Measurements from ENCODE around the gene SORBS1. TPM values are rescaled to one million over a fixed set of nuclear protein-coding genes. Genes with fewer than 3 reads are reported as not detected.

Gene SORBS1
- total RNA-seq, 1 experiment from 2014 or later = 39.9 TPM

- H3K27me3 Mint-ChIP-seq (ENCODE audit: low read depth) = no peaks in the 10 kb centered on the region; the same call in 1 of the 2 replicates
- no peaks in the 10 kb centered on the region for H3K4me1 Mint-ChIP-seq
These were observed 17.4 kb upstream of the SORBS1 start for GRCh38 chr10:95578619-95579018.

GRCh38 chr10:95574649-95575365 lies 13.6 kb upstream of the SORBS1 start:
- H3K36me3 Mint-ChIP-seq = no peaks in the 10 kb centered on the region
- ChIA-PET CTCF (interaction anchor here (0.5 to 0.6 kb wide), 2 partner anchors 23 to 144 kb away, joined by 3 read pairs; no protein-coding TSS in a partner anchor), POLR2A (no interaction called here)

More at GRCh38 chr10:95578619-95579018, 17.4 kb upstream of the SORBS1 start:
- no peak for ATAC-seq
- H3K4me3 Mint-ChIP-seq = no peak overlapping the region
- POLR2A ChIA-PET = no interaction called here
- no peak for DNase-seq (ENCODE audit: low spot score)
- TF ChIP-seq ESRRA (CRISPR knock-in tag; IDR thresholded peaks at IDR 0.05; ENCODE audit: borderline replicate concordance) (no peak), NFE2L1 (CRISPR knock-in tag; IDR thresholded peaks at IDR 0.05) (no peak), ATF6 (CRISPR knock-in tag; IDR thresholded peaks at IDR 0.05) (no peak), HMGA2 (CRISPR knock-in tag; IDR thresholded peaks at IDR 0.05) (no peak), MXD4 (CRISPR knock-in tag; IDR thresholded peaks at IDR 0.05; ENCODE audit: borderline replicate concordance) (no peak)
- no peaks in the 10 kb centered on the region for H3K9me3 Mint-ChIP-seq
- CTCF ChIA-PET = interaction anchor here (1.5 kb wide), 1 partner anchor 146 kb away, joined by 4 read pairs; no protein-coding TSS in a partner anchor
- H3K36me3 Mint-ChIP-seq = no peaks in the 10 kb centered on the region
- no peak overlapping the region for H3K27ac Mint-ChIP-seq

More at GRCh38 chr10:95574649-95575365, 13.6 kb upstream of the SORBS1 start:
- TF ChIP-seq ZNF138 (CRISPR knock-in tag; conservative IDR thresholded peaks at IDR 0.05) (no peak), NFE2L1 (CRISPR knock-in tag; IDR thresholded peaks at IDR 0.05) (no peak), FOXP4 (CRISPR knock-in tag; IDR thresholded peaks at IDR 0.05) (no peak), JAZF1 (CRISPR knock-in tag; IDR thresholded peaks at IDR 0.05) (no peak)
- TF ChIP-seq, protein P1, sequence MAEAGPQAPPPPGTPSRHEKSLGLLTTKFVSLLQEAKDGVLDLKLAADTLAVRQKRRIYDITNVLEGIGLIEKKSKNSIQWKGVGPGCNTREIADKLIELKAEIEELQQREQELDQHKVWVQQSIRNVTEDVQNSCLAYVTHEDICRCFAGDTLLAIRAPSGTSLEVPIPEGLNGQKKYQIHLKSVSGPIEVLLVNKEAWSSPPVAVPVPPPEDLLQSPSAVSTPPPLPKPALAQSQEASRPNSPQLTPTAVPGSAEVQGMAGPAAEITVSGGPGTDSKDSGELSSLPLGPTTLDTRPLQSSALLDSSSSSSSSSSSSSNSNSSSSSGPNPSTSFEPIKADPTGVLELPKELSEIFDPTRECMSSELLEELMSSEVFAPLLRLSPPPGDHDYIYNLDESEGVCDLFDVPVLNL (CRISPR knock-in tag; IDR thresholded peaks at IDR 0.05; ENCODE audit: borderline replicate concordance, low read depth) = no peak
- TF ChIP-seq, protein P2, sequence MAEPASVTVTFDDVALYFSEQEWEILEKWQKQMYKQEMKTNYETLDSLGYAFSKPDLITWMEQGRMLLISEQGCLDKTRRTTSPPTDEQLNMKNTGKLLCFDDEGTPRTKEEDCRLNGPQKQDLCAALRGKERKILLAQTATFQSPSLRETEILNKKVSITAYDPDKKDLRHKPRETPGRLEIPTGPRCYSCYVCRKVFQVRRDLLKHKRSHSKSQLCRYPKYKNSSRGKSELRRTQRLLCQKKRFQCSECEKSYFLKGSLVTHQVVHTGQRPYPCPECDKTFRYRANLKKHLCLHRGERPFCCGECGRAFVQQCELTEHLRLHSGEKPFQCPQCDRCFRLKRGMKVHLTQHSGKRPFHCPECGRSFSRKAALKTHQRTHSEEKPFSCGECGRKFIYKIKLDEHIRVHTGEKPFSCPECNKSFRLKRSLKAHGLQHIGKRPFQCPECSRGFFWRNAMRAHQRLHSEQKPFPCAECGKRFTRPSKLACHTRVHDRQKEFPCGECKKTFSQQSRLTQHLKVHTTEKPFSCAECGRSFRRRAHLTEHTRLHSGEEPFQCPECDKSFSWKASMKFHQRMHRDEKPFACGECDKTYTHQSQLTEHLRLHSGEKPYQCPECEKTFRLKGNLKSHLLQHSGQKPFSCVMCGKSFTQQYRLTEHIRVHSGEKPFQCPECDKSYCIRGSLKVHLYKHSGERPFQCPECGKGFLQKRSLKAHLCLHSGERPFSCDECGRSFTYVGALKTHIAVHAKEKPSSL (CRISPR knock-in tag; conservative IDR thresholded peaks at IDR 0.05) = no peak
- ATAC-seq (no peak), DNase-seq (ENCODE audit: low spot score) (no peak)
- H3K27me3 Mint-ChIP-seq (ENCODE audit: low read depth) = no peaks in the 10 kb centered on the region
- H3K4me1 Mint-ChIP-seq = peaks cover 4% of the 10 kb centered on the region; the same call in 1 of the 2 replicates
- no peaks in the 10 kb centered on the region for H3K9me3 Mint-ChIP-seq
- H3K27ac Mint-ChIP-seq = no peak overlapping the region
- H3K4me3 Mint-ChIP-seq = no peak overlapping the region

All from WTC11 (cell line).